Measurements from ENCODE around the gene CORO6. TPM values are rescaled to one million over a fixed set of nuclear protein-coding genes. Genes with fewer than 3 reads are reported as not detected.

CORO6 gene
- total and polyA plus RNA-seq, 4 donors: 8.0 to 21.4 (median 13.7) TPM

DNA sequence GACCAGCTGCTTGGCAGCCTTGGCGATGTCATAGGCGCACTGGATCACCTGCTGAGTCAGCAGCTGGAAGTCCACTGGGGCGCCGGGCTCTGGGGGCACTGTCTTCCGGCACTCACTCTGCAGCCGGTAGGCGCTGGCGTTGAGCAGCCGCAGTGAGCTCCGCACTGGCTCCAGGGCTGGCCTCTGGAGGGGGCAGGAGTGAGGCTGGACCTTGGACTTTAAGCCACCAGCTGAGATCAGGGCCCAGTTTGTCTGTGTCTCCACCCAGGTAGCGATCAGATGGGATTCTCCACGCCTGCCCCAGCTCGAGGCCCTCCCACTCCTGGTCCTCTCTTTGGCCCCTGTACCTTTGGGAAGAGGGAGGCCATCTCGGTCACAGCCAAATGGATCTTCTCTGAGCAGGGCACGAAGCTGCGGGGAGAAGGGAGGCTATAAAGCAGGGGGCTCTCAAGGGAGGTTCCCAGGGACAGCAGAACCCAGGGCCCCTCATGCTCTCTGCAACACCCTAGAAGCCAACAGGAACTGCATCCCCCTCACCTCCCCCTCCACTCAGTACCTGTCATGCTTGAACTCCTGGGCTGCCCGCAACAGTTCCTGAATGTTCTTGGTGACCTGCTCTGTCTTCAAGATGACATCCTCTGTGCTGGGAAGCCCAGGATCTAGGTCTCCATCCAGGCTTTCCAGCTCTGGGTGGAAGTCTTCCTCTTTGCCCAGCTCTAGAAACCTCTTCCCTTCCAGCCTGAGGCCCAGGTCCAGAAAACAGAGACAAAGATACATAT lies 47.8 kb downstream of the CORO6 start:
- peaks cover 80% of the 10 kb centered on the region for H3K36me3 ChIP-seq (ENCODE audit: control insufficient read depth, insufficient read depth, low read length)
- H3K4me3 ChIP-seq (ENCODE audit: low read depth, low read length): no peak overlapping the region
- no peaks in the 10 kb centered on the region for H3K27me3 ChIP-seq (ENCODE audit: control insufficient read depth, insufficient read depth, low read length)
- DNase-seq (ENCODE audit: low read depth in 4 of 6, low spot score in 6 of 6): no peak
- H3K27ac ChIP-seq (ENCODE audit: low read depth, low read length): no peak overlapping the region
- H3K9me3 ChIP-seq (ENCODE audit: control insufficient read depth, insufficient read depth, low read length): no peaks in the 10 kb centered on the region
- peaks cover 56% of the 10 kb centered on the region for H3K4me1 ChIP-seq (ENCODE audit: control insufficient read depth, insufficient read depth, low read length)
- WGBS (ENCODE audit: insufficient coverage): 90% methylated on average over 13 of the region's 17 CpGs

DNA sequence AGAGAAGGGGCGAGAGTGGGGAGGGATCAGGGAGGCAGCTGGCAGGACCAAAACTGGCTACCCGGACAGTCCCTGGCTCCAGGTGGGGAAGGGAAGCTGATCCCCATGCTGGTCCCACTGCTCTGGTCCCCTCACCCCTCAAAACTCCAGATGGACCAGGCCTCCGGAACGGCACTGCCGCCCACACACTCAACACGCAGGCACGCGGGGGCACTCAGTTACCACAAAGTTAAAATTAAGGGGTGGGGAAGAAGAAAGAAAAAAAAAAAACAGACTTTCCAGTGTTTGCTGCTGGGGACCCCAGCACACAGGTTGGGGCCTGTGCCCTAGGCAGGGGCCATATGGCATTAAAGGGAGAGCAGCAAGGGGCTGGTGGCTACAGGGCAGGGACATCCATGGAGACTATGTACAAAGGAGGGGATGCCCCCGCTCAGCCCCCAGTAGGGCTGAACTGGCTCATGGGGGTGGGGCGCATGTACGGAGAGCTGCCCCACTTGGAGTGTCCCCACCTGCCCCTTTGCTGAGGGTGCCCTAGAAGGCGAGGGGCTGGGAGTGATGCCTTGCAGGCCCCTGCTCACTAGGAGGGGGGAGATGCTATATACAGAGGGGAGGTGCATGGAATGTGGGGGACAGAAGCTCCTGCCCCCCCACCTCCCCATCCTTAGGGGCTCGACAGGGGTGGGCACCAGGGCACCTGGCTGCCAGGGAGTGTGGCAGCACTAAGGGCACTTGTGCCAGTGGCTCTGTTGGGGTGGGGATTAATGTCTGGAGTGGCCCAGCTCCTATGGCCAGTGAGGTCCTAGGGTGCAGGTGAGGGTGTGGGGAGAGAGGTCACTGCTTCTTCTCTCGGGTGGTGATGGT lies 48.6 kb downstream of the CORO6 start:
- no peaks in the 10 kb centered on the region for H3K9me3 ChIP-seq (ENCODE audit: control insufficient read depth, insufficient read depth, low read length)
- DNase-seq (ENCODE audit: low read depth in 4 of 6, low spot score in 6 of 6): peak in 1 of 6 donors; percentile 1
- H3K36me3 ChIP-seq (ENCODE audit: control insufficient read depth, insufficient read depth, low read length): peaks cover 72% of the 10 kb centered on the region
- H3K4me1 ChIP-seq (ENCODE audit: control insufficient read depth, insufficient read depth, low read length): peaks cover 64% of the 10 kb centered on the region
- H3K27me3 ChIP-seq (ENCODE audit: control insufficient read depth, insufficient read depth, low read length): no peaks in the 10 kb centered on the region
- WGBS (ENCODE audit: insufficient coverage): 94% methylated on average over 8 of the region's 14 CpGs
- no peak overlapping the region for H3K27ac ChIP-seq (ENCODE audit: low read depth, low read length)
- H3K4me3 ChIP-seq (ENCODE audit: low read depth, low read length): no peak overlapping the region

DNA sequence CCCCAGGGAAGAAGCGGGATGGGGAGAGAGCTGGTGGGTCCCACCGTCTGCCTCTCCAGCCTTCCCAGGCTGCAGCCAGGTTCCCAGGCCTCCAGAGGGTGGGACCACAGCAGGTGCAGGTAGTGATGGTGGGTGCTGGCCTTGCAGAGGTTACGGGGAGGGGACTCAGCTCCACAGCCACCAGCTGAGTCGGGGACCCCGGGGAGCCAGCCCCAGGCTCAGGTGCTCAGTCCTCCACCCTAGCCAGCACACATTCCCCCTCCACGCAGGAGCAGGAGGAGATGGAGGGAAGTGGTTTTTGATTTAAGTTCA lies 49.2 kb downstream of the CORO6 start:
- peaks cover 66% of the 10 kb centered on the region for H3K4me1 ChIP-seq (ENCODE audit: control insufficient read depth, insufficient read depth, low read length)
- no peaks in the 10 kb centered on the region for H3K9me3 ChIP-seq (ENCODE audit: control insufficient read depth, insufficient read depth, low read length)
- peaks cover 66% of the 10 kb centered on the region for H3K36me3 ChIP-seq (ENCODE audit: control insufficient read depth, insufficient read depth, low read length)
- no peak overlapping the region for H3K27ac ChIP-seq (ENCODE audit: low read depth, low read length)
- 94% methylated on average over 3 of the region's 6 CpGs for WGBS (ENCODE audit: insufficient coverage)
- no peak for DNase-seq (ENCODE audit: low read depth in 4 of 6, low spot score in 6 of 6)
- H3K4me3 ChIP-seq (ENCODE audit: low read depth, low read length): no peak overlapping the region
- no peaks in the 10 kb centered on the region for H3K27me3 ChIP-seq (ENCODE audit: control insufficient read depth, insufficient read depth, low read length)

- Histone ChIP-seq H3K27ac (ENCODE audit: low read depth, low read length) (peak overlapping the region; percentile 33), H3K36me3 (ENCODE audit: control insufficient read depth, insufficient read depth, low read length) (peaks cover 60% of the 10 kb centered on the region), H3K4me3 (ENCODE audit: low read depth, low read length) (no peak overlapping the region), H3K9me3 (ENCODE audit: control insufficient read depth, insufficient read depth, low read length) (no peaks in the 10 kb centered on the region), H3K27me3 (ENCODE audit: control insufficient read depth, insufficient read depth, low read length) (no peaks in the 10 kb centered on the region), H3K4me1 (ENCODE audit: control insufficient read depth, insufficient read depth, low read length) (peaks cover 64% of the 10 kb centered on the region)
- WGBS (ENCODE audit: insufficient coverage): 11% methylated on average over 47 of the region's 62 CpGs
- DNase-seq (ENCODE audit: low read depth in 4 of 6, low spot score in 6 of 6): peak in 2 of 6 donors; percentile 60 to 76
Observed at GRCh38 chr17:29572691-29573557, 49.8 kb downstream of the CORO6 start.

DNA sequence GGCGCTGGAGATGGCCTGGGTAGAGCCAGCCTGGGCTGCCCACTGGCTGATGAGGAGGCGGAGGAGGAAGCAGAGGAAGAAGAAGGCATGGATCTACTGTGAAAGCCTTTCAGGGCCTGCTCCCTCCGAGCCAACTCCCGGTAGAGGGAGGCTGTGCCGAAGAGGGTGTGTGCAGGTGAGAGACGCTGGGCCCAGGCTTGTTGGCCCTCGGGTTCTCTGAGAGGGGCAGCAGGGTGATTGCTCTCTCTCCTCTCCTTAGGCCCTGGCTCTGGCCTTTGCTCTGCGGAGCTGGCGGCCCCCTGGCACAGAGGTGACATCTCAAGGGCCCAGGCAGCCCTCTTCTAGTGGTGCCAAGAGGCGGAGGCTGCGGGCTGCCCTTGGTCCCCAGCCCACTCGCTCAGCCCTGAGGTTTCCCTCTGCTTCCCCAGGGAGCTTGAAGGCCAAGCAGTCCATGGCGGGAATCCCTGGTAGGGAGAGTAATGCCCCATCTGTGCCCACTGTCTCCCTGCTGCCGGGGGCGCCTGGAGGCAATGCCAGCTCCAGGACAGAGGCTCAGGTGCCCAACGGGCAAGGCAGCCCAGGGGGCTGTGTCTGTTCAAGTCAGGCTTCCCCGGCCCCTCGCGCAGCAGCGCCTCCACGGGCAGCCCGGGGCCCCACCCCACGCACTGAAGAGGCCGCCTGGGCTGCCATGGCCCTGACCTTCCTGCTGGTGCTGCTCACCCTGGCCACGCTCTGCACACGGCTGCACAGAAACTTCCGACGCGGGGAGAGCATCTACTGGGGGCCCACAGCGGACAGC lies 50.6 kb downstream of the CORO6 start:
- no peak overlapping the region for H3K4me3 ChIP-seq (ENCODE audit: low read depth, low read length)
- peaks cover 4% of the 10 kb centered on the region for H3K27me3 ChIP-seq (ENCODE audit: control insufficient read depth, insufficient read depth, low read length)
- WGBS (ENCODE audit: insufficient coverage): 45% methylated on average over 23 of the region's 30 CpGs
- no peak overlapping the region for H3K27ac ChIP-seq (ENCODE audit: low read depth, low read length)
- DNase-seq (ENCODE audit: low read depth in 4 of 6, low spot score in 6 of 6): peak in 1 of 6 donors; percentile 10
- H3K9me3 ChIP-seq (ENCODE audit: control insufficient read depth, insufficient read depth, low read length): no peaks in the 10 kb centered on the region
- H3K4me1 ChIP-seq (ENCODE audit: control insufficient read depth, insufficient read depth, low read length): peaks cover 64% of the 10 kb centered on the region
- H3K36me3 ChIP-seq (ENCODE audit: control insufficient read depth, insufficient read depth, low read length): peaks cover 52% of the 10 kb centered on the region

GRCh38 chr17:29571486-29571882 lies 51.2 kb downstream of the CORO6 start:
- H3K4me1 ChIP-seq (ENCODE audit: control insufficient read depth, insufficient read depth, low read length): peaks cover 60% of the 10 kb centered on the region
- H3K9me3 ChIP-seq (ENCODE audit: control insufficient read depth, insufficient read depth, low read length): no peaks in the 10 kb centered on the region
- peak in 1 of 6 donors; percentile 0 for DNase-seq (ENCODE audit: low read depth in 4 of 6, low spot score in 6 of 6)

GRCh38 chr17:29570521-29570920 lies 52.2 kb downstream of the CORO6 start:
- no peak for DNase-seq (ENCODE audit: low read depth in 4 of 6, low spot score in 6 of 6)
- WGBS (ENCODE audit: insufficient coverage): 75% methylated on average over 7 of the region's 7 CpGs
- H3K4me3 ChIP-seq (ENCODE audit: low read depth, low read length): no peak overlapping the region
- H3K4me1 ChIP-seq (ENCODE audit: control insufficient read depth, insufficient read depth, low read length): peaks cover 69% of the 10 kb centered on the region
- peaks cover 15% of the 10 kb centered on the region for H3K27me3 ChIP-seq (ENCODE audit: control insufficient read depth, insufficient read depth, low read length)
- H3K27ac ChIP-seq (ENCODE audit: low read depth, low read length): no peak overlapping the region
- no peaks in the 10 kb centered on the region for H3K9me3 ChIP-seq (ENCODE audit: control insufficient read depth, insufficient read depth, low read length)
- H3K36me3 ChIP-seq (ENCODE audit: control insufficient read depth, insufficient read depth, low read length): peaks cover 36% of the 10 kb centered on the region

More at GRCh38 chr17:29571486-29571882, 51.2 kb downstream of the CORO6 start:
- peaks cover 46% of the 10 kb centered on the region for H3K36me3 ChIP-seq (ENCODE audit: control insufficient read depth, insufficient read depth, low read length)
- 100% methylated on average over 4 of the region's 6 CpGs for WGBS (ENCODE audit: insufficient coverage)
- H3K27me3 ChIP-seq (ENCODE audit: control insufficient read depth, insufficient read depth, low read length): peaks cover 5% of the 10 kb centered on the region
- H3K4me3 ChIP-seq (ENCODE audit: low read depth, low read length): no peak overlapping the region
- H3K27ac ChIP-seq (ENCODE audit: low read depth, low read length): no peak overlapping the region

DNA sequence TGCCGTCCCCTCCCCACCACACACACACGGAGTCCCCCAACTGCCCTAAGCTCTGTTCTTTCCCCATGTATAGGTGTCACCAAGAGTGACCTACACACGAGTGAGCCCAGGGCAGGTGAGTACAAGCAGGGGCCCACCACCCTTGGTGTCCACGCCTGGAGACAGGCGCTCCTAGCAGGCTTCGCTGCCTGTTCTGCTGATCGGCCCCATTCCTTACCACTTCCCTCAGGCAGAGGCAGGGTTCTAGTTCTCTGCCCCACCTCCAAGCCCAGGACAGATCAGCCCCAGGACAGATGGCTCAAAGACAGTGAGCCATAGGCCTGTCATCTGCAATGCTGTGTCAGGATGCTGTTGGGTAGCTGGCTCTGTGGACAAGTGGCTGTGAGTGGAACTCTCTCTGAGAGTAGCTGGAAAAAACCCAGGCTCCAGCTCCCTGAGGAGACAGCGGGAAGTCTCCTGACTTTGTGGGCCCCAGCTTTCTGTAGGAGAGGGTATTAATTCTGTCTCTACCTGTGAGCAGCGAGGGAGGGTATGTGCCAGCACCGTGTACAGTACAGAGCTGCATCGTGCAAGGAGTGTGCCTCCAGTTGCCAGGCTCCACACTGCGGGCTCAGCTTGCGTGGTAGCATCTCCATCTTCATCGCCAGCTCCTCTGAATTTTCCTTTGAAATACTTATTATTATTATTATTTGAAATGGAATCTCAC lies 53.3 kb downstream of the CORO6 start:
- H3K4me3 ChIP-seq (ENCODE audit: low read depth, low read length): peak overlapping the region; percentile 83
- H3K9me3 ChIP-seq (ENCODE audit: control insufficient read depth, insufficient read depth, low read length): no peaks in the 10 kb centered on the region
- peaks cover 72% of the 10 kb centered on the region for H3K4me1 ChIP-seq (ENCODE audit: control insufficient read depth, insufficient read depth, low read length)
- no peak for DNase-seq (ENCODE audit: low read depth in 4 of 6, low spot score in 6 of 6)
- H3K27me3 ChIP-seq (ENCODE audit: control insufficient read depth, insufficient read depth, low read length): peaks cover 26% of the 10 kb centered on the region
- peak overlapping the region; percentile 92 for H3K27ac ChIP-seq (ENCODE audit: low read depth, low read length)
- 56% methylated on average over 11 of the region's 14 CpGs for WGBS (ENCODE audit: insufficient coverage)
- H3K36me3 ChIP-seq (ENCODE audit: control insufficient read depth, insufficient read depth, low read length): peaks cover 25% of the 10 kb centered on the region
